Measurements from ENCODE around the gene EPB41L2.
A peak's percentile ranks its signal among the peaks of the same experiment; 100 is the strongest.
"Not testable (repeated sequence)": the region's sequence is repeated elsewhere in the genome, so short reads cannot be mapped to it uniquely, and the experiment has no call there.

The EPB41L2 gene

GRCh38 chr6:131063028-131063763, at the start of gene EPB41L2:
EPB41L2 (minus strand) TSS chr6:131063245; CDS start chr6:130956485, 106,760 bp downstream.
- peak; percentile 79 for DNase-seq (ENCODE audit: low read depth)

GRCh38 chr6:131112249-131112648, 49.2 kb upstream of the EPB41L2 start:
- DNase-seq (ENCODE audit: low read depth): no peak

- DNase-seq (ENCODE audit: low read depth): no peak
Observed at GRCh38 chr6:131107151-131107550, 44.1 kb upstream of the EPB41L2 start.

DNA sequence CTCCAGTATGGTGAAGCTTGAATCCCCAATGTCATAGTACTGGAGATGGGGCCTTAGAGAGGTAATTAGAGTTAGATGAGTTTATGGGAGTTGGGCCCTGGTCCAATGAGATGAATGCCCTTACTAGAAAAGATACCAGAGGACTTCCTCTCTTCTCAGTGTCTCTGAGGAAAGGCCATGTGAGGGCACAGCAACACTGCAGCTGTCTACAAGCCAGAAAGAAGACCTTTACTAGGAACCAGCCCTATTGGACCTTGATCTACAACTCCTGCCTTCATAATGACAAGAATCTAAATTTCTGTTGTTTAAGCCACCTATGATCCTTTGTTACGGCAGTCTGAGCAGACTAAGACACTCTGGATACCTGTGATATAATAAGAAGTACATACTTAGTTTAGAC, 40.9 kb upstream of the EPB41L2 start:
- DNase-seq (ENCODE audit: low read depth): no peak

- DNase-seq (ENCODE audit: low read depth): no peak
Observed at GRCh38 chr6:131103296-131103695, 40.3 kb upstream of the EPB41L2 start.

DNA sequence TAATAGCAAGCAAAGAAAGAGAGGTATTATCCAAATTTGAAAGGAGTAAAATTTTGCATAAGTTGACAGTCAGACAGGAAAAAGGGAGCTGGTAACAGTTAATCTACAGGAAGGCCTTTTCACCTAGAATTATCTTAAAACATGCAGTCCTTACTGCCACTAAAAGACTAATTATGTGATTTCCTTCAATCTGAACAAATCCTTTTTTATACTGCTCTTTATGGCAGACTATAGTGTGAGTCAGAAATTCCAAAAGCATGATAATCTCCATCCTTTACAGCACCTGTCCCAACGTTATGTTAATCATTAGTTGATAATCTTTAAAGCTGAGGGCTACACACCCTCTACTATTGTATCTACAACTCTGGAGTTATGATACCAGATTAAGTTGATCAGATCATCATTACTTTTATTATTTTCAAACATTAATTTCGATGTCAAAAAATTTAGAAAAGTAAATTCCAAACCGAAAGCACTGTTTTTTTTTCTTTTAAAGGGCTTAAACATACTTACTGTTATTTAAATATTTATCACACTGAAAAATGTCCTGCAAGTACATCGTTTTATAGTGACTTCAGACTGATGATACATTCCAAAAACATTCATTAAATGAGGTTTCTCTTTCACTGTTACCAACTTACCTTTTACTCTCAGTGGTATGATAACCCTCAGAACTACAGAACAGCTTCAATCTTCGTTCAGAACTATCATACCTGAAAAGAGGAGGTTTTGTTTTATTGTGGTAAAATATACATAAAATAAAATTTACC, 39.1 kb upstream of the EPB41L2 start:
- no peak for DNase-seq (ENCODE audit: low read depth)

GRCh38 chr6:131096786-131097185, 33.7 kb upstream of the EPB41L2 start:
- no peak for DNase-seq (ENCODE audit: low read depth)

- DNase-seq (ENCODE audit: low read depth): no peak
Observed at GRCh38 chr6:131093334-131093733, 30.3 kb upstream of the EPB41L2 start.

GRCh38 chr6:131091944-131092343, 28.9 kb upstream of the EPB41L2 start:
- not testable (repeated sequence) for DNase-seq (ENCODE audit: low read depth)

- not testable (repeated sequence) for DNase-seq (ENCODE audit: low read depth)
Observed at GRCh38 chr6:131090339-131090738, 27.3 kb upstream of the EPB41L2 start.

DNA sequence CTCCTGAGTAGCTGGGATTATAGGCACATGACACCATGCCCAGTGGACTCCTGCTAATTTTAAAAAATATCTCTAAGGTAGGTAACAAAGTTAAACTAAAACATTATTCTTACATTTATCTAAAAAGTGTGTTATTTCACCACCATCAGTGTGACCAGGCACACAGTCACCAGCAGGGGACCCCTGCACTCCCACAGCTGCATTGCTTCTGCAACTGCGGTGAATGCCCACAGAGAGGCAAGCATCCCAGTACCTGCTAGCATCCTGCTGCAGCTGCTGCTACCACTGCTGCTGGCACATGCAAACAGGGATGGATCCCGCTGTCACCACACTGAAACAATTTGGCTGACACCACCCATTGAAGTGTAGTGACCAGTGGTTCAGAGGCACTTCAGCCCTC, 21.9 kb upstream of the EPB41L2 start:
- DNase-seq (ENCODE audit: low read depth): no peak

GRCh38 chr6:131083687-131084086, 20.6 kb upstream of the EPB41L2 start:
- DNase-seq (ENCODE audit: low read depth): no peak

DNA sequence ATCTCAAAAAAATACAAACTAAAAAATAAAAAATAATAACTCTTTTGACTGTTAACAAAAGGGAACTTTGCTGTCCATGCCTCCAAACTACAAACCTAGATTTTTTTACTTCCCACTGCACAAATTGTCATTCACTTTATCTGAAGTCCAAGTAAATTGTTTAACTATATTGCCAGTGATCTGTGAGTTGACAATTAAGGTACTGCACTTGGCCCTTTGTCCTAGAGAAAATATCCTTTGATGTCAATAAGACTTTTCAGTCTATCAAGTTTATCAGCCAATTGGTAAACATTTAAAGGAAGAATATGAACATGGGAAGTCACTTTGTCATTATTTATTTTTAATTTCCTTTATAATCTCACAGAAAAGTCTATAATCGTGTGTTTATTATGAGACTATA, 19.3 kb upstream of the EPB41L2 start:
- DNase-seq (ENCODE audit: low read depth): no peak

DNA sequence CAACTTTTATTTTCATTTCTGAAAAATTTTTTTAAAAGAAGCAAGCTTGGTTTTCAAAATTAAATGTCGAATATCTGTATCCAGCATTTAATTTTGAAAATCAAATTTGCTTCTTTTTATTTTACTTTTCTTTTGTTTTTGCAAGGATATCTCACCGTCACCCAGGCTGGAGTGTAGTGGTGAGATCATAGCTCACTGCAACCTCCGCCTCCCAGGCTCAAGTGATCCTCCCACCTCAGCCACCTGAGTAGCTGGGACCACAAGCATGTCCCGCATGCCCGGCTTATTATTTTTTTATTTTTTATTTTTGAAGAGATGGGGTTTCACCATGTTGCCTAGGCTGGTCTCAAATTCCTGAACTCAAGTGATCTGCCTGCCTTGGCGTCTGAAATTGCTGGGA, 17.0 kb upstream of the EPB41L2 start:
- no peak for DNase-seq (ENCODE audit: low read depth)

DNA sequence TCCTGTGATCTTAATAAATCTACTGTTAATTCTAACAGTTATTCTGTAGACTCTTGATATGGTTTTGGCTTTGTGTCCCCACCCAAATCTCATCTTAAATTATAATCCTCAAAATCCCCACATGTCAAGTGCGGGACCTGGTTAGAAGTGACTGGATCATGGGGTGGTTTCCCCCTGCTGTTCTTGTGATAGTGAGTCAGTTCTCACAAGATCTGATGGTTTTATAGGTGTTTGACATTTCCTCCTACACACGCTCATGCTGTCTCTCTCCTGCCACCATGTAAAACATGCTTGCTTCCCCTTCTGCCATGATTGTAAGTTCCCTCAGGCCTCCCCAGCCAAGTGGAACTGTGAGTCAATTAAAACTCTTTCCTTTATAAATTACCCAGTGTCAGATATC, 10.5 kb upstream of the EPB41L2 start:
- no peak for DNase-seq (ENCODE audit: low read depth)

- no peak for DNase-seq (ENCODE audit: low read depth)
Observed at GRCh38 chr6:131070061-131070460, 7.0 kb upstream of the EPB41L2 start.

- DNase-seq (ENCODE audit: low read depth): no peak
Observed at GRCh38 chr6:131068165-131068564, 5.1 kb upstream of the EPB41L2 start.

DNA sequence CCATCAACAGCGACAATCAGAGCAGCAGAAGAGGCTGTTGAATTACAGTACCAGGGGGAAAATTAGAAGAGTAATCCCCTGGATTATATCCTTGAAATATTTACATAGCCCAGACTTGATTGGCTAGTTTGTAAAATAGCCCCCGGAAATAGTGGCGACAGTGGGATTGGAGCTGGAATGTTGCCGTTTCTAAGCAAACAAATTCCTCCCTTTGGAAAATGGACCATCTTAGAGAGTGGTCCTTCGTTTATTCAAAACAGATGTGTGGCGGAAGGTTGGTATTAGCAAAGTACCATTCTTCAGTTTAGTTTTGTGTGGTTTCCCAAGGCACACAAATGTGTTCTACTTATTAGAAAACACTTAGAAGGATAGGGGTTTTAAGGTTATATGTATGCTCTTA, 4.5 kb upstream of the EPB41L2 start:
- DNase-seq (ENCODE audit: low read depth): no peak

DNA sequence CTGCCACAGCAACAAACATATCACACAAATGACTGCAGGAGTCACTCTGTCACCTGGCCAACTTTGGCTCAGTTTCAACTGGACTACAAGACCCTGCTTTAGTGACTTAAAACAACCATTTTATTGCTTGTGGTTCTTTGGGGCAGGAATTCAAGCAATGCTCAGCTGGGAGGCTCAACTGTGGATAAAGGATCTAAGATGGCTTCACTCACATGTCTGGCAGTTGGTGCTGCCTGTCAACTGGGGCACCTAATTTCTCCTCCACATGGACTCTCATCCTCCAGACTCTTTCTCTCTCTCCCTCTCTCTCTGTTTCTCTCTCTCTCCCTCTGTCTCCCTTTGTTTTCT, 2.8 kb upstream of the EPB41L2 start:
- no peak for DNase-seq (ENCODE audit: low read depth)

DNA sequence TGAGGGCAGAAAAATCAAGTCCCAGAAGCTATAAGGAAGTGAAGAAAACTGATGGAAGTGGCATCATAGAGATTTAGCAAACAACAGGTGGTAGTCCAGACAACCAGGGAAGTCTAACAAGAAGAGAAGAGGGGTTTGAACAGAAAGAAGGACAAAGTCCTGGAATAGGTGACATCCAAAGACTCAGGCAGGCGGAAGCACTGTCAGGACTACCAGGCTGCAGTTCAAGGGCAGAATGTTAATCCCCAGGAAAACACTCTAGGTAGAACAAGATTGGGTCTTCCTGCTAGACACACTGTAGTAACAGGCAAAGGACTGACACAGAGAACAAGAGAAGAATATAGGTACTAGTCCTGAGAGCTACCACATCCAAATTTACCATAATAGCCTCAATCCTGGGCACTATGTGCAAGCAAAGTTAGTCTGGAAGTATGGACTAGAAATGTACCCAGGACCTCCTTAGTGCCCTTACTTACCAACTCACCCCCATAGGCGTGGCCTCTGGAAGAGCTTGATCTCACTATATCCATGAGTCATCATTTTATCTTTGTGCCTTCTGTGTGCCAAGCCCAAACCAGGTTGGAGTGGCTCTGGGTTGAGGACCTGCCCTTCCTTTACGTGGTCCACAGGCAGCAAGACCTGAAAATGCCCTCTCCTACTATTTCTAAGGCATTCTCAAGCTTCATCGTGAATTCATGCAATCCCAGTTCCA, 2.2 kb upstream of the EPB41L2 start:
- no peak for DNase-seq (ENCODE audit: low read depth)

DNA sequence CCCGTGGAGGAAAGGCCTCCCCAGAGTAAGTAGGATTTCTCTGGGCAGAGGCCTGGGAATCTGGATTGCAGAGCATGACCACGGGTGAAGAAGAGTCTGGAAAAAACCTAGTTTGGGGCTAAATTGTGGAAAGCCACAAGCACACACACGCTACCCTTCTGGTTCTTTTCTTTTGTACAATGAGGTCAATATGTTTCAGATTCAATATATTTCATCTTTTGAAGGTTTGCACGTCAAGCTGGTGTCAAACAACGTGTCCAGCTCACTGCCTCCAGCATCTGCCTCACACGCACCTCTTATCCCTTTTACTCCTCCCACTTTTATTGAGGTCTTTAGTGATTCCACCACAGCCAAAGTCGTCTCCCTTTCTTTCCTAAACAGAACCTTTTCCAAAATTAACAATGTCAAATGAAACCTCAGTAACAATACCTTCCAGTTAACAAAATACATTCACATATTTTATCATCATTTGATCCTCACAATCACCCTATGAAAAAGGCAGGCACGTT, 773 bp upstream of the EPB41L2 start:
- no peak for DNase-seq (ENCODE audit: low read depth)

GRCh38 chr6:131062241-131063027, 611 bp downstream of the EPB41L2 start:
- DNase-seq (ENCODE audit: low read depth): peak; percentile 17

All from activated T-cell treated with anti-CD3 and anti-CD28 coated beads for 48 hours (primary cell).